Measurements from ENCODE around the gene ISG20. TPM values are rescaled to one million over a fixed set of nuclear protein-coding genes. Genes with fewer than 3 reads are reported as not detected.

The ISG20 gene
- polyA plus RNA-seq, 1 donor: 1.2 TPM

- DNase-seq: no peak
Observed at GRCh38 chr15:88654430-88655102, 15.8 kb downstream of the ISG20 start.

DNA sequence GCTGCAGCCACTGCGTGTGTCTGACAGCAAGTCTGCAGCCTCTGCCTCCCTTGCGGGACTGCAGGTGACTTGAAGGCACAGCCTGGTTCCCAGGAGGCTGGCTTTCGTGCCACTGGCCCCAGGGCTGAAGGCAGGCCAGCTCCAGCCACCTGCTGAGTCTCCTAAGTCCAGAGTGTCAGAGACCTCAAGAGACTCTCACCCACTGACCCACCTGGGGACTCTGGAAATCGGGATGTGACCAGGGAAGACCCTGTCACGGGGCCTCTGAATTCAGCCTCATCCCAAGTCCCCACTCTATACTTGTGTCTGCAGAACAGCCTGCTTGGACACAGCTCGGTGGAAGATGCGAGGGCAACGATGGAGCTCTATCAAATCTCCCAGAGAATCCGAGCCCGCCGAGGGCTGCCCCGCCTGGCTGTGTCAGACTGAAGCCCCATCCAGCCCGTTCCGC is 16.3 kb downstream of the ISG20 start:
- no peak for DNase-seq

GRCh38 chr15:88655800-88656488 is 17.1 kb downstream of the ISG20 start:
- no peak for DNase-seq

GRCh38 chr15:88656760-88657221 is 18.0 kb downstream of the ISG20 start:
- no peak for DNase-seq

DNA sequence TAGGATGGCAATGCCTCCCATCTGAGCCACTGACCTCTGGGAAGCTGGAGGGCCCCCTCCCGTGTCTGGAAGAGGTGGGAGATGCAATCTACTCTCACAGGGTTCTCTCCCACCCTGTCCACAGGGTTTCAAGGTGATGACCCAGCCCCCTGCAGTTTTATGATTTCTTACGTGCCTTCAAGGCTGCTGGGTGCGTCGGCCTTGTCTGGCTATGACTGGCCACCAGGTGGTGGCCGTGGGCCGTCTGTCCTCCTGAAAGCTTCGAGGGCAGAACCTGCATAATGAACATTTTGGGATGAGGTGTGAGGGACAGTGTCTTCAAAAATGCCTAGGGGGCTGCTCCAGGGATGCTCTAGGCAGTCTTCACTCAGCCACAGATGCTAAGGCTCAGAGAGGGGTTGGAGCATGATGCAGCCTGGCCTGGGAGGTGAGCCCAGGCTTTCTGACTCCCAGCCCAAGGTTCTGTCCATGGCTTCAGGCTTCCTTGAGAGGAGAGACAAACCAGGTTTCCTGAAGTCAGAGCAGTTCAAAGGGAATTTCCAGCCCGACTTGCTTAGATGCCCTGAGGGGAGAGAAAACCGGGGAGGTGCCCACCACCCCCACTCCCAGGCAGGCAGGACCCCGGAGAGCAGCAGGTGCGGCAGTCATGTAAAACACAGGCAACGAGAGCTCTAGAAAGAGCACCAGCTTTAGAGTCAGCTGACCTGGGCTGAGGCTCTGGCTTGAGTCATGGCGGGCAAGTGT is 18.7 kb downstream of the ISG20 start:
- no peak for DNase-seq

DNA sequence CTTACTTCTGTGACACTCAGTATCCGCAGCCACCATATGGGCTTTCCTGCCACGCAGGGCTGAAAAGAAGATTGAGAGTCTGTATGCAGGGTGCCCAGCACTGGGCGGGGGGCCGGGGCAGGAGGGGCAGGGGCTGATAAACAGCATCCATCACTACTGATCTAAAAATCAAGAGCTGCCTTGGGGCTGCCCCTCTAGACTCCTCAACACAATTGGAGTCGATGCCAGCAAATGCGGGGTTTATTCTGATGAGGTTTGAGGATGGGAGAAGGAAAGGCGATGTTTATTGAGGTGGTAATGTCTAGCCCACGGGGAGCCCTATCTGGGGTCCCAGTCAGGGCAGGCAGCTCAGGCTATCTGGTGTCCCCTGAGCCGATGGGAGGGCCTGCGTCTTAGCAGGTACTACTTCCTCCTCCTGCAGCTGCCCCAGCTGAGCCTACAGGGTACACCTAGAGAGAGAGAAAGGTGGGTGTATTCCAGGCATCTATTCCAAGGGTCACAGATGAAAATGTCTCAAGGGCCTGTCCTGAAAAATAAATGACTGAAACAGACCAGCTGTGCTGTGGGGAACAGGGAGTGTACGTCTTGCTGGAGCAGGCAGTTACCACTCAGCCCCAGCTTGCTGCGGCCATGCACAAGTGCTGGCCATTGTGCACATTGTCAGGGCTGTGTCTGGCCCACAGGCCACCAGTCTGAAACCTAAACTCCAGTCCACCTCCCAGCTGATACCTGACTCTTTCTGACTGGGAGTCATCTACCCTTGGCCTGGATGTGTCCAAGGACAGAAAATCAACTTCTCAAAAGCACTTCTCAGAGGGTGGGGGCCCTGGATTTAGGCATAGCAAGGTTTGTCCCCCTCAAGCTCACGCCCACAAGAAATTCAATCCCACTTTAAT is 19.5 kb downstream of the ISG20 start:
- no peak for DNase-seq

GRCh38 chr15:88658972-88659931 is 20.4 kb downstream of the ISG20 start:
- DNase-seq: no peak

DNA sequence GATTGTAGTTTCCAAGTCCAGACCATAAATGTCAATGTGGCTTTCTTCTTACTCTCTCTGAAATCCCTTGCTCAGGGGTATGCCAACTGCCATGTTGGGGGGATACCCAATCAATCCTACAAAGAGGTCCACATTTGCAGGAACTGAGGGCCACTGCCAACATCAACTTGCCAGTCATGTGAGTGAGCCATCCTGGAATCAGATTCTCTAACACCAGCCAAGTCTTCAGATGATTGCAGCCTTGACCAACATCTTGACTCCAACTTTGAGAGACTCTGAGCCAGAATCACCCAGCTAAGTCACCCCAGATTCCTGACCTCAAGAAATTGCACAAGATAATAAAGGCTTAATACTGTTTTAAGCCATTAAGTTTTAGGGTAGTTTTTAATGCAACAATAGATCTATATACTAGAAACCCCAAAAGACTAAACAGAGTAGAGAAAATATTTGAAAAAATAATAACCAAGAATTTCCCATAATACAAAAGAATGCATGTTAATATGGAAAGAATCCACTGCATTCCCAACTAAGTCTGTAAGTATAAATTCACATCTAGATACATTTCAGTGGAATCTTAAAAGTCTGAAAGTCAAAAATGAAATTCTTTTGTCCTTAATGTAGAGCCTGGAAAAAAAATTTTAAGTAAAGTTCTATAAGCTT is 22.4 kb downstream of the ISG20 start:
- no peak for DNase-seq

DNA sequence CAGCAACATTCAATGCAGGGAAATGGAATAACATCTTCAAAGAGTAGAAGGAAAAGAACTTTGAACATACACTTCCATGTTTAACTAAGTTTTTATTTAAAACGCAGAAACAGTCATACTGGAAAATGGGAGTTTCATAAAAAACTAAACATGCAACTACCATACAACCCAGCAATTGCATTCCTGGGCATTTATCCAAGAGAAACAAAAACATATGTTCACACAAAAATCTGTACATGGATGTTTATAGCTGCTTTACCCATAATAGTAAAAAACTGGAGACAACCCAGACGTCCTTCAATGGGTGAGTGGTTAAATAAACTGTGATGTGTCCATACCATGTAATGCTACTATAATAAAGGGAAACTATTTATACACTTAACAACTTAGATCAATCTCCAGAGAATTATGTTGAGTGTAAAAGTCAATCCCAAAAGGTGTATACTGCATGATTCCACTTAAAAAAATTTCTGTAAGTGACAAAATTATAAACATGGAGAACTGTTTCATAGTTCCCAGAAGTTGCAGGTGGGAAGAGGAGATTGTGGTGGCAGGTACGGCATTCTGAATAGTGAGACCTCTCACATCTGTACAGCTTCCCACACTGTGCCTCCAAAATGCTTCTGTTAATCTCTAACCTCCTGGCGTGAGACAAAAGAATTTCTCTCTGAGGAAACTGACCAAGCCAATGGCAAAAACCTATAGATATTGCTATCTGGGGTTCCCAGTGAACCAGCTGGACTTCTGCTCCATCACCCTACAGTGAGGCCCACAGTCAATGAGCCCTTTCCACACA is 23.1 kb downstream of the ISG20 start:
- DNase-seq: no peak

- no peak for DNase-seq
Observed at GRCh38 chr15:88663141-88663621, 24.4 kb downstream of the ISG20 start.

DNA sequence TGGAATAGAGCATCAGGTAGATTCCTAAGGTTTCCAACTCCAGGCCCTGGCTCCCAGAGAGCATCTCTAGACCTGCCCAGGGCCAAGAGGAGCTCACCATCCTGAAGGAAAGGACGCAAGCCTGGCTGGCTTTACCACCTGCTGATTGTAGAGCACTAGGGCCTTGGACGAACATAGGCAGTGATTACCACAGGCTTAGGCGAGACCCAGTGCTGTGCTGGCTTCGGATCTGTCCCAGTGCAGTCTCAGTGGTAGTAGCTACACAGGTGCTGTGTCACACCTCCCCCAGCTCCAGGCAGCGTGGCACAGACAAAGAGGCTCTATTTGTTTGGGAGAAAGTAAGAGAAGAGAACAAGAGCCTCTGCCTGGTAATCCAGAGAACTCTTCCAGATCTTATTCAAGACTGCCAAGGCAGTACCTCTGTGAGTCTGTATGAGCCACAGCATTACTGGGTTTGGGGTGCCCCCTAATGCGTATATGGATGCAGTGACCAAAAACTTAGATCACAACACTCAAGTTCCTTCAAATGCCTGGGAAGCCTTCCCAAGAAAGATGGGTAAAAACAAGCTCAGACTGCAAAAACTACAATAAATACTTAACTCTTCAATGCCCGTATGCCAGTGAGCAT is 25.4 kb downstream of the ISG20 start:
- DNase-seq: no peak

DNA sequence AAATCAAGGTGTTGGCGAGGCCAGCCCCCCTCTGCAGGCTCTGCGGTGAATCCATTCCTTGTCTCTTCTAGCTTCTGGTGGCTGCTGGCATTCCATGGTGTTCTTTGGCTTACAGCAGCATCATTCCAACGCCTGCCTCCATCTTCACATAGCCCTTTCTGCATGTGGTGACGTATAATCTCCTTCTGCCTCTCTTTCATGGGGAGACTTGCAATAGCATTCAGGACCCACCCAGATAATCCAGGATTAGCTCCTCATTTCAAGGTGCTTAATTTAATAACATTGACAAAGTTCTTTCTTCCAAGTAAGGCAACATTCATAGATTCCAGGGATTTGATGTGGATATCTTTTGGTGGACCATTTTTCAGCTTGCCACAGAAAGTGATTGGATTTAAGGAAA is 35.8 kb downstream of the ISG20 start:
- no peak for DNase-seq

- no peak for DNase-seq
Observed at GRCh38 chr15:88678755-88679154, 39.9 kb downstream of the ISG20 start.

GRCh38 chr15:88680241-88681001 is 41.6 kb downstream of the ISG20 start:
- no peak for DNase-seq

GRCh38 chr15:88681610-88682221 is 42.9 kb downstream of the ISG20 start:
- DNase-seq: no peak

- no peak for DNase-seq
Observed at GRCh38 chr15:88684345-88684744, 45.5 kb downstream of the ISG20 start.

- no peak for DNase-seq
Observed at GRCh38 chr15:88686166-88686565, 47.4 kb downstream of the ISG20 start.

All from left kidney (tissue), 2 donors.